ENCODE measurements around the gene VEPH1. TPM values are rescaled to one million over a fixed set of nuclear protein-coding genes. Genes with fewer than 3 reads are reported as not detected.

The VEPH1 gene
- total and polyA plus RNA-seq, 11 donors = 0.40 to 0.79 (median 0.45) TPM; not detected in 6

GRCh38 chr3:157294491-157294890 lies 208.7 kb downstream of the VEPH1 start:
- Histone ChIP-seq H3K36me3 (no peaks in the 10 kb centered on the region), H3K4me1 (peaks cover 0 to 3% (median 0%) of the 10 kb centered on the region in 12 donors), H3K27me3 (no peaks in the 10 kb centered on the region), H3K4me3 (no peak overlapping the region), H3K27ac (no peak overlapping the region), H3K9me3 (no peaks in the 10 kb centered on the region)
- no peak for TF ChIP-seq CTCF (IDR thresholded peaks at IDR 0.05)
- no peak for TF ChIP-seq POLR2A (IDR thresholded peaks at IDR 0.05)
- DNase-seq (no peak), ATAC-seq (no peak)
- intact Hi-C loops (cut with DNase I) = no loop called here
- WGBS, 4 donors = 45 to 60% (median 56%) methylated on average over 1 of the region's 1 CpG

GRCh38 chr3:157290766-157291165 lies 212.4 kb downstream of the VEPH1 start:
- Histone ChIP-seq H3K27me3 (no peaks in the 10 kb centered on the region), H3K27ac (no peak overlapping the region), H3K36me3 (no peaks in the 10 kb centered on the region), H3K9me3 (no peaks in the 10 kb centered on the region), H3K4me3 (no peak overlapping the region), H3K4me1 (no peaks in the 10 kb centered on the region)
- intact Hi-C loops (cut with DNase I) = no loop called here
- no peak for ATAC-seq
- TF ChIP-seq POLR2A (IDR thresholded peaks at IDR 0.05) (no peak), CTCF (IDR thresholded peaks at IDR 0.05) (no peak)
- no peak for DNase-seq
- WGBS, 4 donors = 71 to 88% (median 72%) methylated on average over 2 of the region's 2 CpGs

GRCh38 chr3:157285966-157286365 lies 217.2 kb downstream of the VEPH1 start:
- ATAC-seq (no peak), DNase-seq (no peak)
- Histone ChIP-seq H3K27me3 (no peaks in the 10 kb centered on the region), H3K9me3 (no peaks in the 10 kb centered on the region), H3K27ac (no peak overlapping the region), H3K4me1 (peaks cover 0 to 15% (median 0%) of the 10 kb centered on the region in 12 donors), H3K4me3 (no peak overlapping the region), H3K36me3 (no peaks in the 10 kb centered on the region)
- no peak for TF ChIP-seq POLR2A (IDR thresholded peaks at IDR 0.05)
- TF ChIP-seq CTCF (IDR thresholded peaks at IDR 0.05) = no peak
- intact Hi-C loops (cut with DNase I) = no loop called here
- 80 to 84% (median 81%) methylated on average over 2 of the region's 2 CpGs for WGBS, 4 donors

- TF ChIP-seq CTCF (IDR thresholded peaks at IDR 0.05) (no peak), POLR2A (IDR thresholded peaks at IDR 0.05) (no peak)
Observed at GRCh38 chr3:157285141-157285540, 218.1 kb downstream of the VEPH1 start.

More at GRCh38 chr3:157285141-157285540, 218.1 kb downstream of the VEPH1 start:
- no peaks in the 10 kb centered on the region for H3K27me3 ChIP-seq
- 90 to 94% (median 93%) methylated on average over 4 of the region's 4 CpGs for WGBS, 4 donors
- ATAC-seq = no peak
- no peak overlapping the region for H3K4me3 ChIP-seq
- no peak for DNase-seq
- no peak overlapping the region for H3K27ac ChIP-seq
- no peaks in the 10 kb centered on the region for H3K36me3 ChIP-seq
- peaks cover 0 to 15% (median 0%) of the 10 kb centered on the region in 12 donors for H3K4me1 ChIP-seq
- H3K9me3 ChIP-seq = no peaks in the 10 kb centered on the region
- intact Hi-C loops (cut with DNase I) = no loop called here
